Measurements from ENCODE around the gene TRIM51. TPM values are rescaled to one million over a fixed set of nuclear protein-coding genes. Genes with fewer than 3 reads are reported as not detected.
"Not testable (repeated sequence)": the region's sequence is repeated elsewhere in the genome, so short reads cannot be mapped to it uniquely, and the experiment has no call there.

TRIM51 gene, protein sequence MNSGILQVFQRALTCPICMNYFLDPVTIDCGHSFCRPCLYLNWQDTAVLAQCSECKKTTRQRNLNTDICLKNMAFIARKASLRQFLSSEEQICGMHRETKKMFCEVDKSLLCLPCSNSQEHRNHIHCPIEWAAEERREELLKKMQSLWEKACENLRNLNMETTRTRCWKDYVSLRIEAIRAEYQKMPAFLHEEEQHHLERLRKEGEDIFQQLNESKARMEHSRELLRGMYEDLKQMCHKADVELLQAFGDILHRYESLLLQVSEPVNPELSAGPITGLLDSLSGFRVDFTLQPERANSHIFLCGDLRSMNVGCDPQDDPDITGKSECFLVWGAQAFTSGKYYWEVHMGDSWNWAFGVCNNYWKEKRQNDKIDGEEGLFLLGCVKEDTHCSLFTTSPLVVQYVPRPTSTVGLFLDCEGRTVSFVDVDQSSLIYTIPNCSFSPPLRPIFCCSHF
- total RNA-seq = not detected
- long read RNA-seq = 0 reads

DNA sequence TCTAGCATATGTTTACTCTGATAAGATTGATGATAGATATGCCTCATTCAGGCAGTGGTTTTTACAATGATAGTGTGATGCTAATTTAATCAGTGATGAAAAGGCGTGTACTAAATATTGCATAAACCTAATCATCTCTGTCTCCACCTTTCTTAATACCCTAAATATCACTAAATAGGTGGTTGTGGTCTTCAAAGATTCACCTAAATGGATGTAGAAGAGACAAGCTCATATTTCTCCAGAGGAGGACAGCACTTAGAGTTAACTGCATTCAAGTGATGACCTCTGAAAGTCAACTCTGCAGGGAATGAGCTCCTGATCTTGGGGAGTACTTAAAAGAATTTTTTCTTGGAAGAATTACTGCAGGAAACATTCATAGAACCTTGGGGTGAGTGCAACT lies at the start of gene TRIM51:
Gene TRIM51, plus strand, starts transcription at position 301 of the 400 bp plus-strand sequence. CDS start 2,132 bp downstream, outside the sequence.
- H3K27me3 ChIP-seq (ENCODE audit: low read depth); intact Hi-C loops (cut with micrococcal nuclease); DNase-seq: not testable (repeated sequence)

DNA sequence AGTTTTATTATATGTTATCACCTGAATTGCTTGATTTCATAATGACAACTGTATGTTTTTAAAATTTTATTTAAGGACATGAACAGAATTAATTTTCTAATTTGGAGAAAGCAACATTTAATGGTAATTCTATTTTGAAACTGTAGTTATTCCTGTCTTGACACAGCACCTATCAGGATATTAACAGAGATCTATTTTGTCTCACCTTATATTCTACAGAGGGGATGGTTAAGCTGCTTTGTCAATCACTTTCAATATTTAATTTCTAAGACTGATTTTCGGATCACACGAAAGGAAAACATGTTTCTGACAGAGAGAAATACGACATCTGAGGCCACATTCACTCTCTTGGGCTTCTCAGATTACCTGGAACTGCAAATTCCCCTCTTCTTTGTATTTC lies 44.6 kb upstream of the TRIM51 start, which contains the start of gene OR5D16:
Gene OR5D16, plus strand, starts transcription at position 301 of the 400 bp plus-strand sequence. Its CDS starts 0 bp downstream, at position 301.
- intact Hi-C loops (cut with micrococcal nuclease) = no loop called here
- no peaks in the 10 kb centered on the region for H3K4me1 ChIP-seq
- H3K36me3 ChIP-seq = no peaks in the 10 kb centered on the region
- no peak within 1 kb of the TSS for H3K27ac ChIP-seq (replicated peaks)
- no peak for DNase-seq
- no peak within 1 kb of the TSS for H3K4me3 ChIP-seq
- TF ChIP-seq, protein P1, sequence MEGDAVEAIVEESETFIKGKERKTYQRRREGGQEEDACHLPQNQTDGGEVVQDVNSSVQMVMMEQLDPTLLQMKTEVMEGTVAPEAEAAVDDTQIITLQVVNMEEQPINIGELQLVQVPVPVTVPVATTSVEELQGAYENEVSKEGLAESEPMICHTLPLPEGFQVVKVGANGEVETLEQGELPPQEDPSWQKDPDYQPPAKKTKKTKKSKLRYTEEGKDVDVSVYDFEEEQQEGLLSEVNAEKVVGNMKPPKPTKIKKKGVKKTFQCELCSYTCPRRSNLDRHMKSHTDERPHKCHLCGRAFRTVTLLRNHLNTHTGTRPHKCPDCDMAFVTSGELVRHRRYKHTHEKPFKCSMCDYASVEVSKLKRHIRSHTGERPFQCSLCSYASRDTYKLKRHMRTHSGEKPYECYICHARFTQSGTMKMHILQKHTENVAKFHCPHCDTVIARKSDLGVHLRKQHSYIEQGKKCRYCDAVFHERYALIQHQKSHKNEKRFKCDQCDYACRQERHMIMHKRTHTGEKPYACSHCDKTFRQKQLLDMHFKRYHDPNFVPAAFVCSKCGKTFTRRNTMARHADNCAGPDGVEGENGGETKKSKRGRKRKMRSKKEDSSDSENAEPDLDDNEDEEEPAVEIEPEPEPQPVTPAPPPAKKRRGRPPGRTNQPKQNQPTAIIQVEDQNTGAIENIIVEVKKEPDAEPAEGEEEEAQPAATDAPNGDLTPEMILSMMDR (IDR thresholded peaks at IDR 0.05; ENCODE audit: borderline replicate concordance) = no peak
- no peaks in the 10 kb centered on the region for H3K27me3 ChIP-seq (ENCODE audit: low read depth)
- H3K9me3 ChIP-seq (replicated peaks) = peaks cover 15% of the 10 kb centered on the region

More for the DNA sequence above, at the start of gene TRIM51:
- H3K27ac ChIP-seq (replicated peaks); H3K4me1 ChIP-seq; H3K4me3 ChIP-seq; H3K36me3 ChIP-seq; H3K9me3 ChIP-seq (replicated peaks): not testable (repeated sequence)

DNA sequence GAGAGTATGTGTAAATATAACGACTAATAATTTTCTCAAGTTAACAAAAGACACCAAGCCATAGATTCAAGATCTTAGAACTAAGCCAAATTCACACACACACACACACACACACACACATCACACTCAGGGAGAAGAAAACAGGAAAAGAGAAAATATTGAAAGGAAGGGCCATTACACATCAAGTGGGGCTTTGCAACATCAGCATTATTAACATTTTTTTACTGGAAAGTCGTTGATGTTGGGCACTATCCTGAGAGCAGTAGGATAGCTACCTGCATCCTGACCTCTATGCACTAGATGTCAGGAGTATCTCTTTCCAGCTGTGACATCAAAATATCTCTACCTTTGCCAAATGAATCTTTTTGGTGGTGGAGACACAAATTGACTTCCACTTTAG lies 35.6 kb upstream of the TRIM51 start:
- Histone ChIP-seq H3K9me3 (replicated peaks) (peaks cover 6% of the 10 kb centered on the region), H3K4me1 (no peaks in the 10 kb centered on the region), H3K36me3 (no peaks in the 10 kb centered on the region), H3K4me3 (no peak overlapping the region), H3K27ac (replicated peaks) (no peak overlapping the region), H3K27me3 (ENCODE audit: low read depth) (no peaks in the 10 kb centered on the region)
- intact Hi-C loops (cut with micrococcal nuclease) = no loop called here
- DNase-seq = no peak
- TF ChIP-seq, protein P1 (IDR thresholded peaks at IDR 0.05; ENCODE audit: borderline replicate concordance) = no peak

DNA sequence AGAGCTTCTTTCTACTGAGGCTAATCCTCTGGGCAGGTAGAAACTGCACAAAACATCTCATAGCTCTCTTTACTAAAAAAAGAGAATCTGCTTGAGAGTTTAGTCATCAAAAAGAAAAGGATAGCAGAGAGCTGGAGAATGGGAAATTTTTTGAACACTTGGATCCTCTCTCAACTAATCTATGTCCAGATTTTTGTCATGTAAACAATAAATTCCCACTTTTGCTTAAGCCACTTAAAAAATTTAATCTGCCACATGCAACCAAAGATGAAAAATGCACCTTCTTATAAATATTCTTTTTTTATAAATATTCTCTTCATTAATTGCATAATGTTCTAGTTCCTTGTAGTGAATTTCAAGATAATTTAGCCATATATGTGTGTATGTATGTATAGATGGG lies 34.1 kb upstream of the TRIM51 start:
- intact Hi-C loops (cut with micrococcal nuclease) = no loop called here
- Histone ChIP-seq H3K4me1 (no peaks in the 10 kb centered on the region), H3K27me3 (ENCODE audit: low read depth) (no peaks in the 10 kb centered on the region), H3K9me3 (replicated peaks) (no peaks in the 10 kb centered on the region), H3K4me3 (no peak overlapping the region), H3K27ac (replicated peaks) (no peak overlapping the region), H3K36me3 (no peaks in the 10 kb centered on the region)
- no peak for DNase-seq
- TF ChIP-seq, protein P1 (IDR thresholded peaks at IDR 0.05; ENCODE audit: borderline replicate concordance) = no peak

DNA sequence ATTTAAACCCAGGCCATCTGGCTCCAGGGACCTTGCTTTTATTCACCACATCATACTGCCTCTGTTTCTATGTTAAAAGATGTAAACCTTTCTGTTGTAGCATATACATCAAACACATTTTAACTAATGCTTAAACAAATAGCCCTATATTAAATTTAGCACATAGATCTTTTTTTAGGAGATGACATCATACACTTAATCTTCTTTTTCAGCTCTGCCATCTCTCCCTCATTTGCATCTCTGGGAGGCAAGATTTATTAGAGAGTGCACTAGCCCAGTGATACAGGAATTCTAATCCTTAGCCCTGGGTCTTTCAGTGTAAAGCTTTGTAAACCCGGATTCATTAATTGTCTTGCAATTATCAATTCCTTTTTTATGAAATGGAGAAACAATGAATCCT lies 31.0 kb upstream of the TRIM51 start:
- Histone ChIP-seq H3K4me1 (no peaks in the 10 kb centered on the region), H3K27me3 (ENCODE audit: low read depth) (no peaks in the 10 kb centered on the region), H3K36me3 (no peaks in the 10 kb centered on the region), H3K9me3 (replicated peaks) (no peaks in the 10 kb centered on the region), H3K4me3 (no peak overlapping the region), H3K27ac (replicated peaks) (no peak overlapping the region)
- no peak for DNase-seq
- intact Hi-C loops (cut with micrococcal nuclease) = no loop called here
- TF ChIP-seq, protein P1 (IDR thresholded peaks at IDR 0.05; ENCODE audit: borderline replicate concordance) = no peak

DNA sequence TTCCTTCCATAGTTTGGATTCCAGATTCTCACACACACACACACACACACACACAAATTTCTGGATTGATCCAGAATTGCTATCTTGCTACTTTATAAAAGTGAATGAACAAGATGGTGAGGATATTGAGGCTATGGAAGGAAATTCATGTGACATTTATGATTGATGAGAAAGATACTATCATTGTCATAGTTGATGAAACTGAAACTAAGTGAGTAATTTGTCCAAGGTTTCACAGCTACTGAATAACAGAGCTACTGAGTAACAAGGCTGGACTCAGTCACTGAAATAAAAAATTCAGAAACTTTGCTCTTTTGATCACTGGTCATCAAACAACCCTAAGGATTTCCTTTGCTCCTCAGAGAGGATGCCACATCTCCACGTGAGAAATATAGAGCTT lies 28.4 kb upstream of the TRIM51 start:
- Histone ChIP-seq H3K27ac (replicated peaks) (no peak overlapping the region), H3K36me3 (no peaks in the 10 kb centered on the region), H3K4me3 (no peak overlapping the region), H3K4me1 (no peaks in the 10 kb centered on the region), H3K27me3 (ENCODE audit: low read depth) (no peaks in the 10 kb centered on the region), H3K9me3 (replicated peaks) (no peaks in the 10 kb centered on the region)
- DNase-seq = no peak
- intact Hi-C loops (cut with micrococcal nuclease) = no loop called here
- TF ChIP-seq, protein P1 (IDR thresholded peaks at IDR 0.05; ENCODE audit: borderline replicate concordance) = no peak

DNA sequence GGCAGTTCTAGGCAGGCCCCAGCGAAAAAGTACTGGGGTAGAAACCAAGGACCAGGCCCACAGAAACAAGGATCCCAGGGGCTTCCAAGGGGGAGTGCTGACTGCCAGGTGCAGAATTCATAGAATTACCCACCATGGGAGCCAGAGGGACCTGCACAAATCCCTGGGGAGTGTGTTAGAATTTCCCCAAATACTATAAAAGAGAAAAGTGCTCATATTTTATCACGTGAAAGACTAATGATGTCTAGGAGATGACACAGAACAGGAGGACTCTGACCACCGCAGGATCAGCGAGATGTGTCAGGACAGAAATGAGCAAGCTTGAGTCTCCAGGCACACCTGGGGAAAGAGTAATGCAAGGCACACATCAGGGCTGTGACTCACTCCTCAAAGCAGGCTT lies 15.7 kb upstream of the TRIM51 start:
- H3K27me3 ChIP-seq (ENCODE audit: low read depth); H3K27ac ChIP-seq (replicated peaks); H3K4me3 ChIP-seq; H3K4me1 ChIP-seq; H3K9me3 ChIP-seq (replicated peaks); intact Hi-C loops (cut with micrococcal nuclease); H3K36me3 ChIP-seq; DNase-seq: not testable (repeated sequence)

DNA sequence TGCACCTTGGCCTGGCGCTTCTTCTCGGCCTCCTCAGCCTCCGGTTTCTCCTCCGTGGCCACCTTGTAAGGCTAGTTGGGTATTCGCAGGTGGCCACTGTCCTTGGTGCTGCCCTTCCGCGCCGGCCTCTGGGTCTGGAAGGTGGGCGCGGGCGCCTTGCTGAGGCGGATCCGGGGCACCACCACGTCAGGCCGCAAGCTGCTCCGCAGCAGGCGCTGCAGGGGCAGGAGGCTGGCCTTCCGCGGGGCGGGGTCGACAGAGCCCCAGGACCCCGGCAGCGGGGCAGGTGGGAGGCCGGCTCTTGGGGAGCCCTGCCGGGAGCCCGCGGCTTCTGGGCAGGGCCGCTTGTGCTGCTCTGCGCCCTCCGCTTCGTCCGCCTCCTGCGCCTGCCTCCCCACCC lies 10.4 kb upstream of the TRIM51 start:
- intact Hi-C loops (cut with micrococcal nuclease); H3K4me3 ChIP-seq; H3K4me1 ChIP-seq; H3K27ac ChIP-seq (replicated peaks); DNase-seq; H3K9me3 ChIP-seq (replicated peaks); H3K36me3 ChIP-seq: not testable (repeated sequence)
- H3K27me3 ChIP-seq (ENCODE audit: low read depth) = peaks cover 22% of the 10 kb centered on the region

DNA sequence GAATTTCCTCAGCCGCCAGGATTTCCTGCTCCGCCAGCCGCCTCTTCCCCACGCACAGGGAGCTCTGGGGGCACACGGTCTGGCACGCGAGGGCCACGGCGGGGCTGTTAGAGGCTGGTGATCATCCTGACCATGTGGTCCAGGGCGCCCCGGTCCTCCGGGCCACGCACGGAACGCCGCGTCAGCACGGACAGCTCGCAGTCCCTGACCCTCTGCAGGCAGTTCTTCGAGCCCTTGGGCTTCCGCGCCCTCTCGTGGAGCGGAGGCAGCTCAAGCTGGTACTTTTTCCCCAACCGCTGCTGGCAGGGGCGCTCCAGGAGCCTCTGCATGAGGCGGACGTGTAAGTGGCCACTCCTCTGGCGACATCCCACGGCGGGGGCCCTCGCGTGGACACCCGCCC lies 10.0 kb upstream of the TRIM51 start:
- peaks cover 22% of the 10 kb centered on the region for H3K27me3 ChIP-seq (ENCODE audit: low read depth)
- not testable (repeated sequence) for H3K4me3 ChIP-seq, DNase-seq

More for the DNA sequence above, 10.0 kb upstream of the TRIM51 start:
- H3K9me3 ChIP-seq (replicated peaks); intact Hi-C loops (cut with micrococcal nuclease); H3K36me3 ChIP-seq; H3K27ac ChIP-seq (replicated peaks); H3K4me1 ChIP-seq: not testable (repeated sequence)

Measured in left ventricle myocardium inferior (tissue), 1 donor.